GM23338 (cell line): Measurements from ENCODE around the gene LINGO4. TPM values are rescaled to one million over a fixed set of nuclear protein-coding genes. Genes with fewer than 3 reads are reported as not detected.

Source experiments
- ATAC-seq: fragments of 200-7000 bp; cut with Tn5 transposase; 3 replicates; pipeline ENCODE4 v1.9.1; 2020
- DNase-seq: peaks from one replicate; pipeline ENCODE4 v3.0.0-alpha.2; 2015; ENCODE audit warnings: low spot score
- H2AFZ ChIP-seq: fragments of 200-600 bp; sonication (generic); 2 replicates; pipeline ENCODE4 v1.8.0; 2016; ENCODE audit warnings: antibody characterized with exemption, mild to moderate bottlenecking, moderate library complexity
- H3F3A ChIP-seq: fragments of 200-600 bp; sonication (generic); replicated peaks from 2 replicates; pipeline ENCODE4 v1.8.0; 2017; ENCODE audit warnings: antibody characterized with exemption, mixed run types, low read depth
- H3K27ac ChIP-seq: fragments of 200-600 bp; sonication (generic); 2 replicates; pipeline ENCODE4 v1.6.1; 2016; ENCODE audit warnings: low read depth
- H3K27me3 ChIP-seq: fragments of 200-600 bp; sonication (generic); 2 replicates; pipeline ENCODE4 v1.8.0; 2016; ENCODE audit warnings: mild to moderate bottlenecking, mixed run types, moderate library complexity; ENCODE audit not compliant: insufficient read depth
- H3K36me3 ChIP-seq: fragments of 200-600 bp; sonication (generic); 2 replicates; pipeline ENCODE4 v1.8.0; 2016; ENCODE audit warnings: mild to moderate bottlenecking; ENCODE audit not compliant: insufficient read depth
- H3K4me1 ChIP-seq: fragments of 200-600 bp; sonication (generic); 2 replicates; pipeline ENCODE4 v1.8.0; 2016; ENCODE audit warnings: mild to moderate bottlenecking, moderate library complexity; ENCODE audit not compliant: insufficient read depth
- H3K4me2 ChIP-seq: fragments of 200-600 bp; sonication (generic); 2 replicates; pipeline ENCODE4 v1.7.1; 2017; ENCODE audit warnings: mixed run types
- H3K4me3 ChIP-seq: fragments of 200-600 bp; sonication (generic); 2 replicates; pipeline ENCODE4 v1.6.1; 2016; ENCODE audit warnings: mixed run types
- H3K79me2 ChIP-seq: fragments of 200-600 bp; sonication (generic); replicated peaks from 2 replicates; pipeline ENCODE4 v1.8.0; 2017; ENCODE audit warnings: mild to moderate bottlenecking; ENCODE audit not compliant: insufficient read depth
- H3K9me2 ChIP-seq: fragments of 200-600 bp; sonication (generic); 2 replicates; pipeline ENCODE4 v1.8.0; 2017; ENCODE audit not compliant: insufficient read depth
- H4K20me1 ChIP-seq: fragments of 200-600 bp; sonication (generic); replicated peaks from 2 replicates; pipeline ENCODE4 v1.8.0; 2017; ENCODE audit warnings: mild to moderate bottlenecking; ENCODE audit not compliant: insufficient read depth
- H3K27ac Mint-ChIP-seq: 2 replicates; pipeline ENCODE4 v1.8.0; 2020; ENCODE audit warnings: inconsistent platforms, mild to moderate bottlenecking, moderate library complexity, mixed read lengths
- H3K27me3 Mint-ChIP-seq: 3 replicates; pipeline ENCODE4 v1.8.0; 2022; ENCODE audit warnings: low read depth, mild to moderate bottlenecking, moderate library complexity, mixed read lengths, inconsistent platforms; ENCODE audit not compliant: insufficient read depth, poor library complexity
- H3K36me3 Mint-ChIP-seq: 3 replicates; pipeline ENCODE4 v1.8.0; 2021; ENCODE audit warnings: low read depth, mild to moderate bottlenecking, inconsistent platforms, moderate library complexity, mixed read lengths
- H3K4me1 Mint-ChIP-seq: 3 replicates; pipeline ENCODE4 v1.8.0; 2020; ENCODE audit warnings: mild to moderate bottlenecking, inconsistent platforms, mixed read lengths
- H3K4me3 Mint-ChIP-seq: 3 replicates; pipeline ENCODE4 v1.8.0; 2021; ENCODE audit warnings: moderate library complexity, mild to moderate bottlenecking, inconsistent platforms, mixed read lengths
- H3K9me3 Mint-ChIP-seq: 3 replicates; pipeline ENCODE4 v1.8.0; 2020; ENCODE audit warnings: moderate library complexity, mild to moderate bottlenecking, inconsistent platforms, mixed read lengths
- CREB1 ChIP-seq: fragments of 250-450 bp; sonication (Bioruptor Pico); IDR thresholded peaks from 2 replicates; pipeline ENCODE4 v1.5.0; 2020; ENCODE audit warnings: low read depth, mild to moderate bottlenecking, moderate library complexity
- EZH2 ChIP-seq: fragments of 200-600 bp; sonication (generic); IDR thresholded peaks from one replicate; pipeline ENCODE4 v1.8.0; 2017; ENCODE audit warnings: antibody characterized with exemption, mild to moderate bottlenecking, low read depth; ENCODE audit not compliant: unreplicated experiment
- EZH2phosphoT487 ChIP-seq: fragments of 200-600 bp; sonication (generic); IDR thresholded peaks from one replicate; pipeline ENCODE4 v1.8.1; 2018; ENCODE audit warnings: antibody characterized with exemption; ENCODE audit not compliant: unreplicated experiment
- JUNB ChIP-seq: IDR thresholded peaks from one replicate; pipeline ENCODE4 v1.6.1; 2016; ENCODE audit warnings: antibody characterized with exemption; ENCODE audit not compliant: unreplicated experiment
- NANOG ChIP-seq: IDR thresholded peaks from 2 replicates; pipeline ENCODE4 v1.6.1; 2016; ENCODE audit warnings: antibody characterized with exemption, borderline replicate concordance
- POLR2AphosphoS5 ChIP-seq: IDR thresholded peaks from 2 replicates; pipeline ENCODE4 v1.6.1; 2016; ENCODE audit warnings: antibody characterized with exemption, low read depth
- REST ChIP-seq: IDR thresholded peaks from one replicate; pipeline ENCODE4 v1.6.1; 2018; ENCODE audit warnings: antibody characterized with exemption; ENCODE audit not compliant: unreplicated experiment
- STAT1 ChIP-seq: IDR thresholded peaks from one replicate; pipeline ENCODE4 v1.6.1; 2016; ENCODE audit warnings: antibody characterized with exemption; ENCODE audit not compliant: unreplicated experiment
- ZNF114 ChIP-seq: fragments of 250-450 bp; sonication (Bioruptor Pico); IDR thresholded peaks from 2 replicates; pipeline ENCODE4 v1.5.0; 2020; ENCODE audit warnings: mild to moderate bottlenecking, moderate library complexity
- ZNF331 ChIP-seq: fragments of 250-450 bp; sonication (Bioruptor Pico); IDR thresholded peaks from 2 replicates; pipeline ENCODE4 v1.5.0; 2020; ENCODE audit warnings: low read depth, mild to moderate bottlenecking, moderate library complexity
- ZNF462 ChIP-seq: fragments of 250-450 bp; sonication (Bioruptor Pico); IDR thresholded peaks from 2 replicates; pipeline ENCODE4 v1.5.0; 2020; ENCODE audit warnings: mild to moderate bottlenecking, moderate library complexity
- polyA plus RNA-seq: library from polyadenylated mRNA; unstranded; fragments of >200 nt; fragmentation: Nextera tagmentation; extraction: Ambion mirVana; gene quantifications from 2 replicates; pipeline ENCODE4 v1.2.1, GENCODE V29; 2016
- total RNA-seq: library from RNA; depleted of rRNA; stranded (reverse); fragments of >200 nt; shearing (Covaris generic); gene quantifications from 2 replicates; pipeline ENCODE4 v1.2.3, GENCODE V29; 2014

The LINGO4 gene
- total and polyA plus RNA-seq, 2 experiments from 2014 or later = not detected

DNA sequence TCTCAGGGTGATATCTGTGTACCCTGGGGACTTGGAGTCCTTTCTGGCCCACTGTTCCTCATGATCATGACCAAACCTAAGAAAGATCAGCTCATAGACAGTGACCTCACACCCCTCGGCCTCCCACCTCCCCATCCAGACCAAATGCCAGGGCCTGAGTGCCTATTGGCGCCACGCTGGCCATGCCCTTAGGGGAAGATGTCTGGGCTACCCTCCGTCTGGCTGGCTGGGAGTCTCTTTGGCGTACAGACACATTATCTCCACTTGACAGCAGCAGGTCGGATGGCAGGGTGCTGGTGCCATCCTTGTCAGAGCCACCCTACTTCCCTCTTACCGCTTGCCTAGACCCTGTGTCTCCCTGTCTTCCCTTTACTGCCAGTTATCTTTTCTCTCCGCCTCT, 18.0 kb upstream of the LINGO4 start:
- H3K27me3 ChIP-seq = no peaks in the 10 kb centered on the region
- H3K4me3 Mint-ChIP-seq = no peak overlapping the region
- H3F3A ChIP-seq = no peaks in the 10 kb centered on the region
- H3K4me1 ChIP-seq = peaks cover 18% of the 10 kb centered on the region
- no peak overlapping the region for H3K27ac ChIP-seq
- H3K36me3 Mint-ChIP-seq = no peaks in the 10 kb centered on the region
- H2AFZ ChIP-seq = no peak overlapping the region
- no peaks in the 10 kb centered on the region for H4K20me1 ChIP-seq
- no peaks in the 10 kb centered on the region for H3K79me2 ChIP-seq
- H3K4me1 Mint-ChIP-seq = peaks cover 27% of the 10 kb centered on the region
- ATAC-seq (no peak), DNase-seq (no peak)
- no peak for TF ChIP-seq REST
- TF ChIP-seq EZH2 = no peak
- TF ChIP-seq STAT1 = no peak
- no peak for TF ChIP-seq ZNF114 (CRISPR knock-in tag)
- no peak for TF ChIP-seq NANOG
- no peak for TF ChIP-seq ZNF331
- no peak for TF ChIP-seq JUNB
- TF ChIP-seq POLR2AphosphoS5 = no peak
- TF ChIP-seq CREB1 (CRISPR knock-in tag) = no peak
- no peak for TF ChIP-seq EZH2phosphoT487
- TF ChIP-seq ZNF462 (CRISPR knock-in tag) = no peak
- no peaks in the 10 kb centered on the region for H3K9me3 Mint-ChIP-seq
- H3K4me2 ChIP-seq = no peak overlapping the region
- no peak overlapping the region for H3K4me3 ChIP-seq
- H3K27ac Mint-ChIP-seq = no peak overlapping the region
- no peaks in the 10 kb centered on the region for H3K9me2 ChIP-seq
- H3K36me3 ChIP-seq = no peaks in the 10 kb centered on the region
- peaks cover 22% of the 10 kb centered on the region for H3K27me3 Mint-ChIP-seq
